Measurements from ENCODE around the gene EIF3L.

GRCh38 chr22:37801946-37802309 lies 47.3 kb upstream of the EIF3L start:
- TF ChIP-seq, protein P1, sequence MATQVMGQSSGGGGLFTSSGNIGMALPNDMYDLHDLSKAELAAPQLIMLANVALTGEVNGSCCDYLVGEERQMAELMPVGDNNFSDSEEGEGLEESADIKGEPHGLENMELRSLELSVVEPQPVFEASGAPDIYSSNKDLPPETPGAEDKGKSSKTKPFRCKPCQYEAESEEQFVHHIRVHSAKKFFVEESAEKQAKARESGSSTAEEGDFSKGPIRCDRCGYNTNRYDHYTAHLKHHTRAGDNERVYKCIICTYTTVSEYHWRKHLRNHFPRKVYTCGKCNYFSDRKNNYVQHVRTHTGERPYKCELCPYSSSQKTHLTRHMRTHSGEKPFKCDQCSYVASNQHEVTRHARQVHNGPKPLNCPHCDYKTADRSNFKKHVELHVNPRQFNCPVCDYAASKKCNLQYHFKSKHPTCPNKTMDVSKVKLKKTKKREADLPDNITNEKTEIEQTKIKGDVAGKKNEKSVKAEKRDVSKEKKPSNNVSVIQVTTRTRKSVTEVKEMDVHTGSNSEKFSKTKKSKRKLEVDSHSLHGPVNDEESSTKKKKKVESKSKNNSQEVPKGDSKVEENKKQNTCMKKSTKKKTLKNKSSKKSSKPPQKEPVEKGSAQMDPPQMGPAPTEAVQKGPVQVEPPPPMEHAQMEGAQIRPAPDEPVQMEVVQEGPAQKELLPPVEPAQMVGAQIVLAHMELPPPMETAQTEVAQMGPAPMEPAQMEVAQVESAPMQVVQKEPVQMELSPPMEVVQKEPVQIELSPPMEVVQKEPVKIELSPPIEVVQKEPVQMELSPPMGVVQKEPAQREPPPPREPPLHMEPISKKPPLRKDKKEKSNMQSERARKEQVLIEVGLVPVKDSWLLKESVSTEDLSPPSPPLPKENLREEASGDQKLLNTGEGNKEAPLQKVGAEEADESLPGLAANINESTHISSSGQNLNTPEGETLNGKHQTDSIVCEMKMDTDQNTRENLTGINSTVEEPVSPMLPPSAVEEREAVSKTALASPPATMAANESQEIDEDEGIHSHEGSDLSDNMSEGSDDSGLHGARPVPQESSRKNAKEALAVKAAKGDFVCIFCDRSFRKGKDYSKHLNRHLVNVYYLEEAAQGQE (IDR thresholded peaks at IDR 0.05; ENCODE audit: insufficient replicate concordance, low read depth) = no peak
- TF ChIP-seq, protein P2, sequence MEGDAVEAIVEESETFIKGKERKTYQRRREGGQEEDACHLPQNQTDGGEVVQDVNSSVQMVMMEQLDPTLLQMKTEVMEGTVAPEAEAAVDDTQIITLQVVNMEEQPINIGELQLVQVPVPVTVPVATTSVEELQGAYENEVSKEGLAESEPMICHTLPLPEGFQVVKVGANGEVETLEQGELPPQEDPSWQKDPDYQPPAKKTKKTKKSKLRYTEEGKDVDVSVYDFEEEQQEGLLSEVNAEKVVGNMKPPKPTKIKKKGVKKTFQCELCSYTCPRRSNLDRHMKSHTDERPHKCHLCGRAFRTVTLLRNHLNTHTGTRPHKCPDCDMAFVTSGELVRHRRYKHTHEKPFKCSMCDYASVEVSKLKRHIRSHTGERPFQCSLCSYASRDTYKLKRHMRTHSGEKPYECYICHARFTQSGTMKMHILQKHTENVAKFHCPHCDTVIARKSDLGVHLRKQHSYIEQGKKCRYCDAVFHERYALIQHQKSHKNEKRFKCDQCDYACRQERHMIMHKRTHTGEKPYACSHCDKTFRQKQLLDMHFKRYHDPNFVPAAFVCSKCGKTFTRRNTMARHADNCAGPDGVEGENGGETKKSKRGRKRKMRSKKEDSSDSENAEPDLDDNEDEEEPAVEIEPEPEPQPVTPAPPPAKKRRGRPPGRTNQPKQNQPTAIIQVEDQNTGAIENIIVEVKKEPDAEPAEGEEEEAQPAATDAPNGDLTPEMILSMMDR (IDR thresholded peaks at IDR 0.05; ENCODE audit: insufficient read depth, low read length) = no peak
- no peak for TF ChIP-seq POLR2AphosphoS5 (IDR thresholded peaks at IDR 0.05; ENCODE audit: low read depth)
